HK-2 (cell line): ENCODE results near the gene MGAT5B.
"Not testable (repeated sequence)": the region's sequence is repeated elsewhere in the genome, so short reads cannot be mapped to it uniquely, and the experiment has no call there.

Experiments
- DNase-seq: peaks from one replicate; pipeline ENCODE4 v3.0.0-alpha.2; 2018; ENCODE audit not compliant: unreplicated experiment

The MGAT5B gene

DNA sequence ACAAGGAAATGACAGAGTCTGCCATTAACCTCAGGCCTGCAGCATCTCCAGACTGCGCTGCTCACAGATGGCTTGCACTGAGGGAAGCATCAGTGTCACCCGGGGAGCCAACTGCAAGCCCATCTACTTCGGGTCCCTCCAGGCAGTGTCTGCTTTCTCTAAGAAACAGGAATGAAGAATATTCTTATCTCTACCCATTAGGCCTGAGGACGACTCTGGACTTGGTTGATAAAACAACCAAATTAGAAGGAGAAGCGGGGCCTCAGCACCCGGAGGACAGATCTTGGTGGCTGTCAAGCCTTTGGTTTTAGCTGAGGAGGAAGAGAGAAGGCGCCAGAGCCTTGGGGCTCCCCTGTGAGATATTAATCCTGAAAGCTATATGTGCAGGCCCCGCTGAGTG, 19.5 kb upstream of the MGAT5B start:
- DNase-seq = no peak

- not testable (repeated sequence) for DNase-seq
Measured at GRCh38 chr17:76849160-76849559, 19.0 kb upstream of the MGAT5B start.

DNA sequence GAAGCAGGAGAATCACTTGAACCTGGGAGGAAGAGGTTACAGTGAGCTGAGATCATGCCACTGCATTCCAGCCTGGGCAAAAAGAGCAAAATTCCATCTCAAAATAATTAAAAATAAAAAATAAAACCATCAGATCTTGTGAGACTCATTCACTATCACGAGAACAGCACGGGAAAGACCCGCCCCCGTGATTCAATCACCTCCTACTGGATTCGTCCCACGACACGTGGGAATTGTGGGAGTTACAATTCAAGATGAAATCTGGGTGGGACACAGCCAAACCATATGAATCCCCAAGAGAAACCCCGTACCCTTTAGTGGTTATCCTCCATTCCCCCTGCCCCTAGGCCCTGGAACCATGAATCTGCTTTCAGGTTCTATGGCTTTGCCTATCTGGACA, 15.4 kb upstream of the MGAT5B start:
- no peak for DNase-seq

DNA sequence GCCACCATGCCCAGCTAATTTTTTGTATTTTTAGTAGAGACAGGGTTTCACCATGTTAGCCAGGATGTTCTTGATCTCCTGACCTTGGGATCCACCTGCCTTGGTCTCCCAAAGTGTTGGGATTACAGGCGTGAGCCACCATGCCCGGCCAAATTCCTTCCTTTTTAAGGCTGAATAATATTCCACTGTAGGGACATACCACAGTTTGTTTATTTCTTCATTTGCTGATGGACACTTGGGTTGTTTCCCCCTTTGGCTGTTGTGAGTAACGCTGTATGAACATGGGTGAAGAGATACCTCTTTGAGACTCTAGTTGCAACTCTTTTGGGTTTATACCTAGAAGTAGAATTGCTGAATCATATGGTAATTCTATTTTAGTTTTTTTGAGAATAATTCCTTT, 13.1 kb upstream of the MGAT5B start:
- no peak for DNase-seq

DNA sequence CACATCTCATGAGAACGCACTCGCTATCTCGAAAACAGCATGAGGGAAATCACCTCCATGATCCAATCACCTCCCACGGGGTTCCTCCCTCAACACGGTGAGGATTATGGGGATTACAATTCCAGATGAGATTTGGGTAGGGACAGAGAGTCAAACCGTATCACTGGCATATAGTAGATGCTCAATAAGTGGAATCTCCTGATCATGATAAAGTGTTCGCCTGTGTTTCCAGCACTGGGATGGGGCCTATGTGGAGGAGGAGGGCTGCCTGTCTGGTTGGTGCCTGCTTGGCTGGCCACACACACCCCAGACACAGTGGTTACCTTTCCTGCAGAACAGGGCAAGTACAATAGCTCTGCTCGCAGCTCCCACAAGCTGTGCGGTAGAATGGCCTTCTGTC, 6.1 kb upstream of the MGAT5B start:
- no peak for DNase-seq

GRCh38 chr17:76862494-76862893, 5.7 kb upstream of the MGAT5B start:
- no peak for DNase-seq

GRCh38 chr17:76864024-76864423, 4.2 kb upstream of the MGAT5B start:
- DNase-seq = no peak

GRCh38 chr17:76865174-76865573, 3.0 kb upstream of the MGAT5B start:
- no peak for DNase-seq

GRCh38 chr17:76866203-76866602, 2.0 kb upstream of the MGAT5B start:
- no peak for DNase-seq

DNA sequence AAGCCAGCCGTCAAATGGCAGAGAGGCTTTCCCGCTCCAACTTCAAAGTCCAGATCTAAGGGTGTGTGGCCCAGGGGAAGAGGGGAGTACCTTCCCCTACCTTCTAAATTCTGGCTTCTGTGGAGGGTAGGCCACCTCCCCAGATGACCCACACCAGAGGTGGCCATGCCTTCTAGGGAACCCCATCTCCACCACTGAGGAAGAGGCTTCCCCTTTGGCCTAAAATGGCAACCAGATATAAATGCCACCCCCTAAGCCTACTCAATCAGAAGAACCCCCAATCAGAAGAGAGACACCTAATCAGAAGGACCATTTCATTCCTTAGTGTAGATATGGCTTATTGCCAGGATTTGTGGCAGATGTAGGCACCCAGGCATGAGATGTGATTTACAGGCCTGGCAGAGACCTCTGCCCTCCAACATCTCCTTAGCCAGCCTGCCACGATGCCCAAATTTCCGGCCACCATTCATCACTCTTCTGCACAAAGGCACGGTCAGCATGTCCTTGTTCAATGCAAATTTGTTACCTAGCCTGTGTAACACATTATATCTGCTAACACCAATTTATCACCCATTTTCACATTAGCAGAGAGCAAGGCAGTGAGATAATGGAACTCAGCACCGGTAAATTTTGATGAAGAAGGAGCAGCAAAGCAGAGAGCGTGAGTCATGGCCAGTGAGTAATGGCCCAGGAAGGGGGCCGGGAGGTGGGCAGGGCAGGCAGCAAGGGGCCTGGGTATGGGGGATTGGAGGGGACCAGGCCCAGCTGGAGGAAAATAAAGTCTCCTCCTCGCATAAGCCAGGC, 1.2 kb upstream of the MGAT5B start:
- DNase-seq = peak; percentile 62

DNA sequence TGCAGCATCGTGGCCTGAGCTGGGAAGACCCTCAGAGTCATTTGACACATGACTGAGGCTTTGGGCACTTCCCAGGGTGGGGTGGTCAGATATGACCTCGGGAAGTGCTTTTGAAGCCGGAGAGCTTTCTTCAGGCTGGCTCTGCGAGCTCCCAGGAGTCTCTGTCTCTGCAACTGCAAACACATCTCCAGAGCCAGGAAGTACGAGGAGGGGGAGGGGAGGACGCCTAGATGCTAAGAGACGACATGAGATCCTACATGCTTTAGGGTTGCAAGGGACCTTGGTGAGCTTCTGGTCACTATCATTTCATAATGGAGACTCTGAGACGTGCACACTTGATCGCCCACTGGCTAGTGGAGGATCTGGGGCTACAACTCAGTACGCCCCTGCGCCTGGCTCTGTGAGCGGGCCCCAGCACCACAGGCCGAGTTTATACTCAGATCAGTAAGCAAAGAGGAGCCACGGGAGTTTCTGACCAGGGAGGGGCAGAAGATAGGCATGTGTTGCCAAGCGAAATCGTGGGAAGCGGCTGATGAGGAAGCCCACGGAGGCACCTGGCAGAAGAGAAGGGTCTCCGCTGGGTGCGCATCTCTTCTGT, 527 bp upstream of the MGAT5B start:
- DNase-seq = peak; percentile 64

- peak; percentile 35 for DNase-seq
Measured at GRCh38 chr17:76868669-76869495, 678 bp downstream of the MGAT5B start.

GRCh38 chr17:76869496-76870376, 1.5 kb downstream of the MGAT5B start:
- no peak for DNase-seq

GRCh38 chr17:76870377-76870714, 2.1 kb downstream of the MGAT5B start:
- DNase-seq = no peak

DNA sequence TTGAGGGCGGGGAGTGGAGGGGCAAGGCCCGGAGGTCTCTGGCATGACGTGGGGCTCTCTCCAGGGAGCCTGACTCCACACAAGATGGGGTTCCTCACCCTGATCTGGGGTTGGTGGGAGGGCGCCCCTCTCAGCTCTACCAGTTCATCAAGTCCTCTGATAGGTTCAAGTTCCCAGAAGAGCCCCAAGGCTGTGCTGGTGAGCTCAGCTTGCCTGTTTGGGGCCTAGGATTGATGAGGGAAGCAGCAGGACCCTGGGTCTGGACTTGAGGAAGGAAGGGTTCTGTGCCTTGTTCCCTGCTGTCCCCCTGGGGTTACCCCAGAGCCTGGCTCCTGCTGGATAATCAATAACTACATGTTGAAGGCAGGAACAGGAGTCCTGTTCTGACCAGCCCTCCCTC, 3.5 kb downstream of the MGAT5B start:
- DNase-seq = peak; percentile 11

DNA sequence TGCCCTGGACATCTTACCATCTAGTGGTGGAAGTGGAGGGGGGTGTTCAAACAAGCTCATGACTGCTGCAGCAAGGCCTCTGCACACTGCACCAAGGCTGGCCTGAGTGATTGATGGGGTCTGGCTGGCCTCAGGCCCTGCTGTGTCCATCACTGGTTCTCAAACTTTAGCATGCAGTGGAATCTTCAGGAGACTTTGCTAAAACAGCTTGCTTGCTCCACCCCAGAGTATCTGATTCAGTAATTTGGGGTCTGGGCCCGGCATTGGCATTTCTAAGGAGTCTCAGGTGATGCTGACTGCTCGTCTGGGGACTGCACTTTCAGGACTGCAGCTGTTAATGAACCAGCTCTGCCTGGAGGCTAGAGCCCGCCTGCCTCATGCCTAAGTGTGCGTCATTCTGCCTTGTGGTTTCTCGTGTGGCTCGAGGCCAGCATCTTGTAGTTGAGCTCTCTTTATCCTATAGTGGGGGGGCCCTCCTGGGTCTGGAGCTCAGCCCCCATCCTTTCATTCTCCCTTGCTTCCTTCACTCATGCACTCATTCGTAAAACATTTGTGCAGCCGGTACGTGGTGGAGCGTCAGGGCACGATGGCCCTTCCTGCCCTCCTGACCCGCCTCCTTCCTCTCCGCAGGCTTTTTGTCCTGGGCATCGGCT, 4.1 kb downstream of the MGAT5B start:
- peak; percentile 92 for DNase-seq

DNA sequence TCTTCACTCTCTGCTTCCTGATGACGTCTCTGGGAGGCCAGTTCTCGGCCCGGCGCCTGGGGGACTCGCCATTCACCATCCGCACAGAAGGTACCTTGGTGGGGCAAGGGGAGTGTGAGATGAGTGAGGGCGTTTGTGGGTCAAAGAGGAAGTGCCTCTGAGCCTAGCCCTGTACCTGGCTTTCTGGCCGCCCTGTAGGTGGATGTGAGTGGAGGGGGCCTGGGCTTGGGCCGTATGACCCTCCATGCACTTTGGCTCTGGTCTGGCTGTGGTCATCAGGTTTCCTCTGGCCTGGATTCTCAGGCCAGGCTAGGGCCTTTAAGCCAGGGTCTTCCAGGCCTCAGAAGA, 4.6 kb downstream of the MGAT5B start:
- DNase-seq = no peak

DNA sequence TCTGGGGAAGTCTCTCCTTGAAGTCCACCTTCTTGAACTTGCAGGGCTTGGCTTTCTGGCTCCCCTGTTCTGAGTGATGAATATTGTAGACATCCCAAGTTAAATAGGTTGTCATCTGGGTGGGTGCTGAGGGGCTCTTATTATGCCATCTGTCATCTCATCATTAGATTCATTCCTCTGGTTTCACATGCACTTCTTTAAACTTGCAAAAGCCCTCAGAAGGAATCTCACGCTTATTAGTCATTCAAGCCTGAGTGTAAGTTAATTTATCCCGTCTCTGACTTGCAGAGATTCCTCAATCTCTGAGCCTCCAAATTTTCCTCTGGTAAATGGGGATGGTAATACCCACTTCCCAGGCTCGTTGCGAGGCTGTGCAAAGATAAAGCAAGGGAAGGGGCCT, 5.7 kb downstream of the MGAT5B start:
- DNase-seq = no peak

DNA sequence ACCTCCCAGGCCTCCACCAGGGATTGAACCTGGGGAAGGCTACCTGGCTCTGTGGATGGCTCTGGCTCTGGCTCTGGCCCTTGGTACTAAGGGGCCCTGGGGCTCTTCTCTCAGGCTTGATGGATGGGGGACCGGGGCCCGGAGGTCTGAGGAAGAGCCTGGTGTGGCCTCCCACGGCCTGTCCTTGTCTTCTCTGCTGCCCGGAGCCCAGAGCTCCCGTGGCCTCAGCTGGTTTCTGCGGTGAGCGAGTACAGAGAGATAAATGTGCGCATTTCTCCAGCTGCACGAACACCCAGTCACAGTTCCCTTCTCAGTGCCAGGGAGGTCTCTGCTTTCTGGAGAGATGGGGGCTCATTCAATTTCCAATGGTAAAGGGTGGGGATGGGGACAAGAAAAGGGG, 9.2 kb downstream of the MGAT5B start:
- DNase-seq = no peak

DNA sequence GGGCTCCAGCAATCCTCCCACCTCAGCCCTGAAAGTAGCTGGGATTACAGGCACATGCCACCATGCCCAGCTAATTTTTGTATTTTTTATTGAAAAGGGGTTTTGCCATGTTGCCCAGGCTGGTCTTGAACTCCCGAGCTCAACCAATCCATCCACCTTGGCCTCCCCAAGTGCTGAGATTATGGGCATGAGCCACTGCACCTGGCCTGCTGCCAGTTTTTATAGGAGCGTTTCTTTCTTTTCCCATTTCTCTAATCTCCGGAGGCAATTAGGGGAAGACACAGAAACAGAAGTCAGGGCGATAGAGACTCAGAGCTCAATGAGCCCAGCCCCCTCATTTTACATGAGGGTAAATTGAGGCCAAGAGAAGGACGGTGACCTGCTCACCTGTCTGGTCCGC, 10.4 kb downstream of the MGAT5B start:
- DNase-seq = no peak

DNA sequence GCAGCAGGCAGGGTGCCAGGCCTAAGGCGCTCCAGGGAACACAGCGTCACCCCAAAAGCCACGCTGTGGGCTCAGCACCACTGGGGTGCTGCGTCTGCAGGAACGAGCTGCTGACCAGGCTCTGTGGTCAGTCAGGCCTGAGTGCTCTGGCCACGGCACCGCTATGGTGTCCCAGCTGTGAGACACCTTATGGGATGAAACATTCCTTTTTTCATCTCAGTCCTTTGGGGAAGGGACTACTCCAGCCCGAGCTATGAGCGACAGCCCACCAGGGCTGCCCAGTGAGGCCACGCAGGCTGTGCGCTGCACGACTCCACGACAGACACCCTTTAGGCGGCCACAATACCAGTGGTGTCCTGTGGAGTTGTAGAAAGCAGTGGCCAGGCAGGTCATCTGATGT, 11.1 kb downstream of the MGAT5B start:
- DNase-seq = no peak

- no peak for DNase-seq
Measured at GRCh38 chr17:76879691-76880090, 11.5 kb downstream of the MGAT5B start.
